Astrocyte (in vitro differentiated cells and primary cell): ENCODE results near the gene PRRT4. TPM values are rescaled to one million over a fixed set of nuclear protein-coding genes. Genes with fewer than 3 reads are reported as not detected.

Source experiments
- DNase-seq: peaks from one replicate; pipeline ENCODE4 v3.0.0-alpha.2; 2010; ENCODE audit warnings: low read depth
- FAIRE-seq: peaks from 2 replicates; lab custom pipeline; 2011; peaks lifted over from hg19 to GRCh38; lab: Jason Lieb, UNC
- H2AFZ ChIP-seq: 2 replicates; pipeline ENCODE4 v1.6.0; 2012; ENCODE audit warnings: low read depth, low read length, inconsistent platforms
- H3K27ac ChIP-seq: 2 replicates; pipeline ENCODE4 v1.5.1; 2011; ENCODE audit warnings: low read depth, low read length, inconsistent platforms
- H3K27me3 ChIP-seq: 2 replicates; pipeline ENCODE4 v1.6.0; 2011; ENCODE audit warnings: low read length, inconsistent platforms; ENCODE audit not compliant: insufficient read depth
- H3K36me3 ChIP-seq: 2 replicates; pipeline ENCODE4 v1.5.1; 2011; ENCODE audit warnings: low read length, inconsistent platforms; ENCODE audit not compliant: insufficient read depth
- H3K4me1 ChIP-seq: 2 replicates; pipeline ENCODE4 v1.5.1; 2011; ENCODE audit warnings: low read length, inconsistent platforms; ENCODE audit not compliant: insufficient read depth
- H3K4me2 ChIP-seq: 2 replicates; pipeline ENCODE4 v1.6.0; 2012; ENCODE audit warnings: low read length, inconsistent platforms
- H3K4me3 ChIP-seq: 2 replicates; pipeline ENCODE4 v1.5.1; 2011; ENCODE audit warnings: low read depth, mild to moderate bottlenecking, low read length, inconsistent platforms; ENCODE audit not compliant: insufficient read depth
- H3K79me2 ChIP-seq: 2 replicates; pipeline ENCODE4 v1.6.0; 2012; ENCODE audit warnings: mild to moderate bottlenecking, low read length, inconsistent platforms; ENCODE audit not compliant: insufficient read depth
- H3K9ac ChIP-seq: 2 replicates; pipeline ENCODE4 v1.6.0; 2012; ENCODE audit warnings: mild to moderate bottlenecking, low read length, inconsistent platforms
- H3K9me3 ChIP-seq: 2 replicates; pipeline ENCODE4 v1.5.1; 2012; ENCODE audit warnings: low read depth, mild to moderate bottlenecking, low read length, inconsistent platforms; ENCODE audit not compliant: insufficient read depth
- H4K20me1 ChIP-seq: 2 replicates; pipeline ENCODE4 v1.6.0; 2012; ENCODE audit warnings: low read length, inconsistent platforms; ENCODE audit not compliant: insufficient read depth
- H3K27ac Mint-ChIP-seq: one replicate; pipeline ENCODE4 v1.8.0; 2021; ENCODE audit warnings: mild to moderate bottlenecking, mixed read lengths; ENCODE audit not compliant: unreplicated experiment
- H3K27me3 Mint-ChIP-seq: one replicate; pipeline ENCODE4 v1.8.0; 2021; ENCODE audit warnings: low read depth, mixed read lengths; ENCODE audit not compliant: unreplicated experiment
- H3K36me3 Mint-ChIP-seq: one replicate; pipeline ENCODE4 v1.8.0; 2021; ENCODE audit warnings: low read depth, mixed read lengths; ENCODE audit not compliant: unreplicated experiment
- H3K4me1 Mint-ChIP-seq: one replicate; pipeline ENCODE4 v1.8.0; 2021; ENCODE audit warnings: low read depth, mixed read lengths; ENCODE audit not compliant: unreplicated experiment
- H3K4me3 Mint-ChIP-seq: one replicate; pipeline ENCODE4 v1.8.0; 2021; ENCODE audit warnings: mild to moderate bottlenecking, moderate library complexity, mixed read lengths; ENCODE audit not compliant: unreplicated experiment
- H3K9me3 Mint-ChIP-seq: one replicate; pipeline ENCODE4 v1.8.0; 2021; ENCODE audit warnings: mild to moderate bottlenecking, mixed read lengths; ENCODE audit not compliant: unreplicated experiment
- EZH2 ChIP-seq: IDR thresholded peaks from 2 replicates; pipeline ENCODE4 v1.6.1; 2012; ENCODE audit warnings: mild to moderate bottlenecking, low read length, inconsistent platforms; ENCODE audit not compliant: insufficient read depth
- total RNA-seq: library from RNA; stranded (reverse); gene quantifications from 2 replicates; pipeline ENCODE4 v1.2.1, GENCODE V29; 2021
- TF ChIP-seq, protein P1 (sequence below): IDR thresholded peaks from 2 replicates; pipeline ENCODE4 v1.5.1; 2011; ENCODE audit warnings: low read depth, mild to moderate bottlenecking, inconsistent platforms, low read length, moderate library complexity; ENCODE audit not compliant: insufficient read depth

Gene PRRT4
- total RNA-seq, 1 donor from 2014 or later = 0.93 TPM

DNA sequence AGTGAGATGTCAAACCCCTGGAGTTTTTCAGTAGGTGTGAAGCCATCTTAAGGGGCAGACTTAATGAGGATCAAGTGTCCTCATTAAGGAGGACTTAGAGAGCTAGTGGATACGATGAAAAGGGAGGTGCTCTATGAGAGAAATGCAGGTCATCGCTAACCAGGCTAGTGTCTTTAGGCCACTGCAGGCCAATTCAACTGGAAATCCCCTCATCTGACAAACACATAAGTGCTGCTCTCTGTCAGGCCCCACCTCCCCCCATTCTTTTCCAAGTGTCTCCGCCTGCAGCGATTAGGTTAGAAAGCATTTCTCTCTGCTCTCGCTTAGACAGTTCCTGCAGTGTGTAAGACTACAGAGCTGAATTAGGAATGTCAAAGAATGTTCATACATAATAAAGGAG, 51.5 kb downstream of the PRRT4 start:
- Mint-ChIP-seq H3K9me3 (no peaks in the 10 kb centered on the region), H3K4me1 (peaks cover 18% of the 10 kb centered on the region), H3K27ac (no peak overlapping the region), H3K27me3 (no peaks in the 10 kb centered on the region), H3K4me3 (no peak overlapping the region), H3K36me3 (peaks cover 33% of the 10 kb centered on the region)
- H3K4me2 ChIP-seq = no peak overlapping the region
- no peak overlapping the region for H3K9ac ChIP-seq
- peaks cover 5% of the 10 kb centered on the region for H4K20me1 ChIP-seq
- TF ChIP-seq, protein P1, sequence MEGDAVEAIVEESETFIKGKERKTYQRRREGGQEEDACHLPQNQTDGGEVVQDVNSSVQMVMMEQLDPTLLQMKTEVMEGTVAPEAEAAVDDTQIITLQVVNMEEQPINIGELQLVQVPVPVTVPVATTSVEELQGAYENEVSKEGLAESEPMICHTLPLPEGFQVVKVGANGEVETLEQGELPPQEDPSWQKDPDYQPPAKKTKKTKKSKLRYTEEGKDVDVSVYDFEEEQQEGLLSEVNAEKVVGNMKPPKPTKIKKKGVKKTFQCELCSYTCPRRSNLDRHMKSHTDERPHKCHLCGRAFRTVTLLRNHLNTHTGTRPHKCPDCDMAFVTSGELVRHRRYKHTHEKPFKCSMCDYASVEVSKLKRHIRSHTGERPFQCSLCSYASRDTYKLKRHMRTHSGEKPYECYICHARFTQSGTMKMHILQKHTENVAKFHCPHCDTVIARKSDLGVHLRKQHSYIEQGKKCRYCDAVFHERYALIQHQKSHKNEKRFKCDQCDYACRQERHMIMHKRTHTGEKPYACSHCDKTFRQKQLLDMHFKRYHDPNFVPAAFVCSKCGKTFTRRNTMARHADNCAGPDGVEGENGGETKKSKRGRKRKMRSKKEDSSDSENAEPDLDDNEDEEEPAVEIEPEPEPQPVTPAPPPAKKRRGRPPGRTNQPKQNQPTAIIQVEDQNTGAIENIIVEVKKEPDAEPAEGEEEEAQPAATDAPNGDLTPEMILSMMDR = no peak
- TF ChIP-seq EZH2 = no peak
- DNase-seq = no peak
- H2AFZ ChIP-seq = no peak overlapping the region
- H3K36me3 ChIP-seq = peaks cover 53% of the 10 kb centered on the region
- H3K4me1 ChIP-seq = no peaks in the 10 kb centered on the region
- H3K79me2 ChIP-seq = no peaks in the 10 kb centered on the region
- H3K9me3 ChIP-seq = no peaks in the 10 kb centered on the region
- no peaks in the 10 kb centered on the region for H3K27me3 ChIP-seq
- FAIRE-seq = no peak
- H3K27ac ChIP-seq = no peak overlapping the region
- H3K4me3 ChIP-seq = no peak overlapping the region

DNA sequence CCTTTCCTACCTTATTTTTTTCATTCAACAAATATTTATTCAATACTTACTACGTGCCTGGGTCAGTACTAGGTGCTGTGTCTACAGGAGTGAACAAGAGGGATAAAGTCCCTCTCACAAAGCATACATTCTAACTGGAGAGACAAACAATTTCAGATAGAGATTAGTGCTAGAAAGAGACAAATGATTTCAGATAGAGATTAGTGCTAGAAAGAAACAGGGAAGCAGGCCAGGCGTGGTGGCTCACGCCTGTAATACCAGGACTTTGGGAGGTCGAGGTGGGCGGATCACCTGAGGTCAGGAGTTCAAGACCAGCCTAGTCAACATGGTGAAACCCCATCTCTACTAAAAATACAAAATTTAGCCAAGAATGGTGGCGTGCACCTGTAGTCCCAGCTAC, 52.4 kb downstream of the PRRT4 start:
- TF ChIP-seq EZH2 = no peak
- TF ChIP-seq, protein P1 = no peak
- Histone ChIP-seq H3K27me3 (no peaks in the 10 kb centered on the region), H3K9ac (no peak overlapping the region), H3K4me3 (no peak overlapping the region), H3K4me1 (no peaks in the 10 kb centered on the region), H3K36me3 (peaks cover 45% of the 10 kb centered on the region), H3K4me2 (no peak overlapping the region), H3K27ac (no peak overlapping the region), H2AFZ (no peak overlapping the region), H4K20me1 (peaks cover 5% of the 10 kb centered on the region), H3K9me3 (no peaks in the 10 kb centered on the region), H3K79me2 (no peaks in the 10 kb centered on the region)
- Mint-ChIP-seq H3K36me3 (peaks cover 32% of the 10 kb centered on the region), H3K27me3 (no peaks in the 10 kb centered on the region), H3K9me3 (no peaks in the 10 kb centered on the region), H3K4me1 (peaks cover 18% of the 10 kb centered on the region), H3K27ac (no peak overlapping the region), H3K4me3 (no peak overlapping the region)
- DNase-seq (no peak), FAIRE-seq (no peak)

DNA sequence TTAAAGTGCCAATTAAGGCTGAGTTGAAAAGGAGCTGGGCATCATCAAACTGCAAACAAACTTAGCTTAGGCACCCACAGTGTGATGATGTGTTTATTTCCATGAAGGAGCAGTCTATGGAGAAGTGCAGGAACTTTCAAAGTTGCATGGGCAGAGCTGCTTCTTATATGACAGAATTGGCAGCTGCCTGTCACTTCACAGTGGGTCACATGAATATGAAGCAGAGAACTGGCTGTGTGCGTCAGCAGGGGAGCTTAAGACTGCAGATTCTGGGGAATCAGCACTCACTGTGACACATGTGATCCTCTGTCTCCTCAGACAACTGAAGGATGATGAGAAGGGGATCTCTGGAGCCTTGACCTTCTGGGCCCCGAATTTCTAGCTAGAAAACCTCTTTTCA, 54.4 kb downstream of the PRRT4 start:
- no peak for FAIRE-seq
- Mint-ChIP-seq H3K4me1 (peaks cover 18% of the 10 kb centered on the region), H3K27me3 (no peaks in the 10 kb centered on the region), H3K4me3 (no peak overlapping the region), H3K9me3 (no peaks in the 10 kb centered on the region), H3K36me3 (peaks cover 25% of the 10 kb centered on the region), H3K27ac (no peak overlapping the region)
- Histone ChIP-seq H3K4me1 (no peaks in the 10 kb centered on the region), H4K20me1 (peaks cover 5% of the 10 kb centered on the region), H3K27ac (no peak overlapping the region), H3K9ac (no peak overlapping the region), H3K27me3 (no peaks in the 10 kb centered on the region), H3K36me3 (peaks cover 33% of the 10 kb centered on the region), H2AFZ (no peak overlapping the region), H3K9me3 (no peaks in the 10 kb centered on the region), H3K4me2 (no peak overlapping the region), H3K4me3 (no peak overlapping the region), H3K79me2 (no peaks in the 10 kb centered on the region)
- no peak for DNase-seq
- no peak for TF ChIP-seq EZH2
- TF ChIP-seq, protein P1 = no peak
